Measurements from ENCODE around the gene C10orf53.

The C10orf53 gene

GRCh38 chr10:49664842-49665355 lies 14.6 kb upstream of the C10orf53 start:
- TF ChIP-seq EZH2phosphoT487 (IDR thresholded peaks at IDR 0.05; ENCODE audit: borderline replicate concordance, low read length) (no peak), CTCF (IDR thresholded peaks at IDR 0.05; ENCODE audit: low read depth, low read length, poor library complexity, severe bottlenecking) (no peak)
- Histone ChIP-seq H3K4me1 (ENCODE audit: control insufficient read depth, low read length) (no peaks in the 10 kb centered on the region), H4K20me1 (ENCODE audit: control insufficient read depth, insufficient read depth, low read depth, low read length) (no peaks in the 10 kb centered on the region), H3K4me3 (ENCODE audit: low read length) (no peak overlapping the region), H3K27ac (ENCODE audit: low read depth, low read length) (no peak overlapping the region), H3K79me2 (ENCODE audit: control insufficient read depth, low read length) (no peaks in the 10 kb centered on the region), H3K4me2 (ENCODE audit: low read length) (no peak overlapping the region), H3K36me3 (ENCODE audit: control insufficient read depth, low read length) (no peaks in the 10 kb centered on the region), H3K9me2 (replicated peaks; ENCODE audit: control insufficient read depth, low read length) (no peaks in the 10 kb centered on the region), H3K9me3 (ENCODE audit: control insufficient read depth, insufficient read depth, low read length) (no peaks in the 10 kb centered on the region), H3F3A (ENCODE audit: control insufficient read depth, insufficient read depth) (no peaks in the 10 kb centered on the region), H3K27me3 (ENCODE audit: control insufficient read depth, low read length) (peaks cover 2% of the 10 kb centered on the region; the same call in 1 of the 2 replicates)

DNA sequence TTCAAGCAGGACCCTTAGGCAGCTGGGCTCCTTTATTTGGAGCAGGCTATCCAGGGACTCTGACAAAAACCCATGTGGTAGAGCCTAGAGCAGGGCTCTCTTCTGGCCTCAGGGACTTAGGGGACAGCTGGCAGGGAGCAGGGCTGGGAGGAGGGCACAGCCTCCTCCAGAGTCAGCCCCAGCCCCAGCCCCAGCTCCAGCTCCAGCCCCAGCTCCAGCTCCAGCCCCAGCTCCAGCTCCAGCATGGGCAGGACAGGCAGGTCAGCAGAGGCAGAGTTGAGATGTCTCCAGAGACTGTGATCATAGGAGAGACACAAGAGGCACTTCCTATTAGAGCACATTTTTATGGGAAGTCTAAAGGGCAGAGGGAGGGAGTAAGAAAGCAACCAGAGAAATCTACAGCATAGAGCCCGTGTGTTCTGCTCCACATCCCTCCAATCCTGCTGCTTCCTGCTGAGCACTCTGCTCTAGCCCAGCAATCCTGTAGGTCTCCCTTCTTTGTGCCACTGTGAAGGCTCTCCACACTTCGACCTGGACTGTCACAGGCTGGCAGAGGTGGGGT lies 13.3 kb upstream of the C10orf53 start:
- Histone ChIP-seq H3K4me1 (ENCODE audit: control insufficient read depth, low read length) (no peaks in the 10 kb centered on the region), H3K27me3 (ENCODE audit: control insufficient read depth, low read length) (peaks cover 2% of the 10 kb centered on the region; the same call in 1 of the 2 replicates)

DNA sequence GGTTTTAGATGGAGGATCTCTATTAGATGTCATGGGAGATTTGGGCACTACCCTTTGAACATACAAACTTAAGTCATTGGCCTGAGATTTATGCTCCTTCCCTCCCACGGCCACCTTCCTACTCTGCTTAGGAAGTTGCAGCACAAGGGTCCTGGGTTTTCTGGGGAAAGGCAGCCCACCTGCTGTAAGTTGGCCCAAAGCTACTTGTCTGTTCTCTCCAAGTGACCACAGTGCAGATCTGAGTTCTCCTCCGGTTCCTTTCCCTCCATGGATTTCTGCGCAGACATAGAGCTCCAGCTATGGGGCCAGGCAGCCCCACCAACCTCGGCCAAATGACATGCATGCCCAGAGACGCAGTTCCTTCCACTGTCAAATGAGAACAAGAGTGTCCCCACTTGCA lies 12.8 kb upstream of the C10orf53 start:
- no peaks in the 10 kb centered on the region for H4K20me1 ChIP-seq (ENCODE audit: control insufficient read depth, insufficient read depth, low read depth, low read length)
- TF ChIP-seq CTCF (IDR thresholded peaks at IDR 0.05; ENCODE audit: low read depth, low read length, poor library complexity, severe bottlenecking), result no peak
- peaks cover 2% of the 10 kb centered on the region; the same call in 1 of the 2 replicates for H3K27me3 ChIP-seq (ENCODE audit: control insufficient read depth, low read length)

More for the DNA sequence above, 13.3 kb upstream of the C10orf53 start:
- Histone ChIP-seq H3K36me3 (ENCODE audit: control insufficient read depth, low read length) (no peaks in the 10 kb centered on the region), H3K4me3 (ENCODE audit: low read length) (no peak overlapping the region), H3K79me2 (ENCODE audit: control insufficient read depth, low read length) (no peaks in the 10 kb centered on the region), H3K4me2 (ENCODE audit: low read length) (no peak overlapping the region), H4K20me1 (ENCODE audit: control insufficient read depth, insufficient read depth, low read depth, low read length) (no peaks in the 10 kb centered on the region), H3K9me2 (replicated peaks; ENCODE audit: control insufficient read depth, low read length) (no peaks in the 10 kb centered on the region), H3K27ac (ENCODE audit: low read depth, low read length) (no peak overlapping the region), H3F3A (ENCODE audit: control insufficient read depth, insufficient read depth) (no peaks in the 10 kb centered on the region), H3K9me3 (ENCODE audit: control insufficient read depth, insufficient read depth, low read length) (no peaks in the 10 kb centered on the region)
- TF ChIP-seq EZH2phosphoT487 (IDR thresholded peaks at IDR 0.05; ENCODE audit: borderline replicate concordance, low read length), result no peak
- no peak for TF ChIP-seq CTCF (IDR thresholded peaks at IDR 0.05; ENCODE audit: low read depth, low read length, poor library complexity, severe bottlenecking)

More for the DNA sequence above, 12.8 kb upstream of the C10orf53 start:
- Histone ChIP-seq H3K79me2 (ENCODE audit: control insufficient read depth, low read length) (no peaks in the 10 kb centered on the region), H3K9me2 (replicated peaks; ENCODE audit: control insufficient read depth, low read length) (no peaks in the 10 kb centered on the region), H3K4me2 (ENCODE audit: low read length) (no peak overlapping the region), H3K4me1 (ENCODE audit: control insufficient read depth, low read length) (no peaks in the 10 kb centered on the region), H3K36me3 (ENCODE audit: control insufficient read depth, low read length) (no peaks in the 10 kb centered on the region), H3K9me3 (ENCODE audit: control insufficient read depth, insufficient read depth, low read length) (no peaks in the 10 kb centered on the region), H3K4me3 (ENCODE audit: low read length) (no peak overlapping the region), H3F3A (ENCODE audit: control insufficient read depth, insufficient read depth) (no peaks in the 10 kb centered on the region), H3K27ac (ENCODE audit: low read depth, low read length) (no peak overlapping the region)

Measured in DOHH2 (cell line).